Smooth muscle cell (in vitro differentiated cells): Measurements from ENCODE around the gene LUC7L. TPM values are rescaled to one million over a fixed set of nuclear protein-coding genes. Genes with fewer than 3 reads are reported as not detected.

ENCODE experiments used
- DNase-seq: peaks from one replicate; lab custom pipeline; 2025; ENCODE audit not compliant: unreplicated experiment; lab: John Stamatoyannopoulos, UW
- H2AFZ ChIP-seq: fragments of 200-600 bp; sonication (generic); 2 replicates; pipeline ENCODE4 v1.6.0; 2016; ENCODE audit warnings: antibody characterized with exemption, low read depth, mild to moderate bottlenecking
- H3F3A ChIP-seq: fragments of 200-600 bp; sonication (generic); 2 replicates; pipeline ENCODE4 v1.6.0; 2017; ENCODE audit warnings: antibody characterized with exemption, low read depth
- H3K27ac ChIP-seq: fragments of 200-600 bp; sonication (generic); 2 replicates; pipeline ENCODE4 v1.5.1; 2016; ENCODE audit warnings: low read depth, mild to moderate bottlenecking
- H3K27me3 ChIP-seq: fragments of 200-600 bp; sonication (generic); 2 replicates; pipeline ENCODE4 v1.6.1; 2016; ENCODE audit warnings: low read depth, mild to moderate bottlenecking
- H3K36me3 ChIP-seq: fragments of 200-600 bp; sonication (generic); 2 replicates; pipeline ENCODE4 v1.5.1; 2016; ENCODE audit warnings: low read depth
- H3K4me1 ChIP-seq: fragments of 200-600 bp; sonication (generic); 2 replicates; pipeline ENCODE4 v1.5.1; 2016; ENCODE audit warnings: low read depth
- H3K4me2 ChIP-seq: fragments of 200-600 bp; sonication (generic); 2 replicates; pipeline ENCODE4 v1.6.0; 2016; ENCODE audit warnings: mild to moderate bottlenecking
- H3K4me3 ChIP-seq: fragments of 200-600 bp; sonication (generic); 2 replicates; pipeline ENCODE4 v1.5.1; 2016; ENCODE audit warnings: mild to moderate bottlenecking
- H3K79me2 ChIP-seq: fragments of 200-600 bp; sonication (generic); 2 replicates; pipeline ENCODE4 v1.6.0; 2016; ENCODE audit warnings: low read depth, mild to moderate bottlenecking
- H3K9ac ChIP-seq: fragments of 200-600 bp; sonication (generic); 2 replicates; pipeline ENCODE4 v1.6.0; 2016; ENCODE audit warnings: low read depth
- H3K9me3 ChIP-seq: fragments of 200-600 bp; sonication (generic); replicated peaks from 2 replicates; pipeline ENCODE4 v1.5.1; 2016; ENCODE audit warnings: low read depth
- H4K20me1 ChIP-seq: fragments of 200-600 bp; sonication (generic); 2 replicates; pipeline ENCODE4 v1.6.0; 2016; ENCODE audit warnings: low read depth
- WGBS: methylation state at CpG from one replicate; pipeline ENCODE4 v1.1.7; 2016; ENCODE audit warnings: low lambda C conversion rate; 5-methylcytosine and 5-hydroxymethylcytosine counted together
- polyA plus RNA-seq: library from polyadenylated mRNA; unstranded; fragments of >200 nt; fragmentation: Nextera tagmentation; extraction: Ambion mirVana; gene quantifications from 2 replicates; pipeline ENCODE4 v1.2.1, GENCODE V29; 2016
- total RNA-seq: library from RNA; depleted of rRNA; stranded (reverse); fragments of >200 nt; gene quantifications from 2 replicates; pipeline ENCODE4 v1.2.3, GENCODE V29; 2014
- TF ChIP-seq, protein P1 (sequence below): fragments of 200-600 bp; sonication (generic); IDR thresholded peaks from 2 replicates; pipeline ENCODE4 v1.5.1; 2017; ENCODE audit warnings: borderline replicate concordance, mild to moderate bottlenecking, antibody characterized with exemption; ENCODE audit not compliant: insufficient read depth, poor library complexity, severe bottlenecking

The LUC7L gene
- total and polyA plus RNA-seq, 2 experiments from 2014 or later: 56.2 to 70.6 TPM

DNA sequence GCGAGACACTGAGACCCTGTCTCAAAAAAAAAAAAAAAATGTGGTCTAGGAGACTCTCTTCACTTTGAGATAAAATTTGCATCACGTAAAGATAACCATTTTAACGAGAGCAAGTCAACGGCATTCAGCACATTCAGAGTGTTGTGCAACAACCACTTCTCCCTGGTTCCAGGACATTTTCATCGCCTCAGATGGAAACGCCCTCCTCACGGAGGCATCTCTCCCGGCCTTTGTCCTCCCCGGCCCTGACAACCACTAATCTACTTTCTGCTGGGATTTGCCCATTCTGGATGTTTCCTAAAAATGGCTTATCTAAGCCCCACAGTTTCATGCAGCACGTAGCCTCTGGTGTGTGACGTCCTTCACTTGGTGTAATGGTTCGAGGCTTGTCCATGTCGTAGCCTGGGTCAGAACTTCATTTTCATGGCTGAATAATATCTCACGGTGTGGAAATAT, 84.4 kb downstream of the LUC7L start:
- Histone ChIP-seq H3K27me3 (no peaks in the 10 kb centered on the region), H2AFZ (no peak overlapping the region), H3K4me1 (no peaks in the 10 kb centered on the region), H3K4me2 (no peak overlapping the region), H3K79me2 (no peaks in the 10 kb centered on the region), H3K4me3 (no peak overlapping the region), H3F3A (peaks cover 6% of the 10 kb centered on the region), H3K36me3 (no peaks in the 10 kb centered on the region), H3K9me3 (no peaks in the 10 kb centered on the region), H4K20me1 (no peaks in the 10 kb centered on the region), H3K27ac (no peak overlapping the region), H3K9ac (no peak overlapping the region)
- WGBS: 64% methylated on average over 14 of the region's 14 CpGs
- TF ChIP-seq, protein P1, sequence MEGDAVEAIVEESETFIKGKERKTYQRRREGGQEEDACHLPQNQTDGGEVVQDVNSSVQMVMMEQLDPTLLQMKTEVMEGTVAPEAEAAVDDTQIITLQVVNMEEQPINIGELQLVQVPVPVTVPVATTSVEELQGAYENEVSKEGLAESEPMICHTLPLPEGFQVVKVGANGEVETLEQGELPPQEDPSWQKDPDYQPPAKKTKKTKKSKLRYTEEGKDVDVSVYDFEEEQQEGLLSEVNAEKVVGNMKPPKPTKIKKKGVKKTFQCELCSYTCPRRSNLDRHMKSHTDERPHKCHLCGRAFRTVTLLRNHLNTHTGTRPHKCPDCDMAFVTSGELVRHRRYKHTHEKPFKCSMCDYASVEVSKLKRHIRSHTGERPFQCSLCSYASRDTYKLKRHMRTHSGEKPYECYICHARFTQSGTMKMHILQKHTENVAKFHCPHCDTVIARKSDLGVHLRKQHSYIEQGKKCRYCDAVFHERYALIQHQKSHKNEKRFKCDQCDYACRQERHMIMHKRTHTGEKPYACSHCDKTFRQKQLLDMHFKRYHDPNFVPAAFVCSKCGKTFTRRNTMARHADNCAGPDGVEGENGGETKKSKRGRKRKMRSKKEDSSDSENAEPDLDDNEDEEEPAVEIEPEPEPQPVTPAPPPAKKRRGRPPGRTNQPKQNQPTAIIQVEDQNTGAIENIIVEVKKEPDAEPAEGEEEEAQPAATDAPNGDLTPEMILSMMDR: no peak
- no peak for DNase-seq

DNA sequence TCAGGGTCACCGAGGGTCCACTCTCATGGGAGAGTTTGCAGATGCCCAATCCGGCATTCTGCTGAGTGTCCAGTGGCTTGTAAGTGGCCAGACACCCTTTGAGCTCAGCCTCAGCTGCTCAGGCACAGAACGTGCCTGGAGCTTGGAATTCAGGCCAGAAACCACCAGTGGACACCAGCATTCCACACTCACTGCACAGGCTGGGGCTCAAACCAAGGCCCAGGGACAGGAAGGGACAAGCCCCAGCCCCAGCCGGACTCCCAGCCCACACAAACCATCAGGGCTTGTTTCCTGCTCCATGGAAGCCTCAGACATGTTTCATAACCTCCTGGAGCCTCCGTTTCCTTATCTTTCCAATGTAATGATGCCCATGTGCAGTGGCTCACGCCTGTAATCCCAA, 85.8 kb downstream of the LUC7L start:
- TF ChIP-seq, protein P1: no peak
- Histone ChIP-seq H3K27me3 (no peaks in the 10 kb centered on the region), H3K4me1 (no peaks in the 10 kb centered on the region), H3K36me3 (no peaks in the 10 kb centered on the region), H3K4me2 (peak overlapping the region; percentile 48), H3K9ac (no peak overlapping the region), H3K4me3 (no peak overlapping the region), H3F3A (peaks cover 6% of the 10 kb centered on the region), H3K79me2 (no peaks in the 10 kb centered on the region), H4K20me1 (no peaks in the 10 kb centered on the region), H2AFZ (no peak overlapping the region), H3K27ac (peak overlapping the region; percentile 19), H3K9me3 (no peaks in the 10 kb centered on the region)
- 34% methylated on average over 6 of the region's 6 CpGs for WGBS
- DNase-seq: no peak

DNA sequence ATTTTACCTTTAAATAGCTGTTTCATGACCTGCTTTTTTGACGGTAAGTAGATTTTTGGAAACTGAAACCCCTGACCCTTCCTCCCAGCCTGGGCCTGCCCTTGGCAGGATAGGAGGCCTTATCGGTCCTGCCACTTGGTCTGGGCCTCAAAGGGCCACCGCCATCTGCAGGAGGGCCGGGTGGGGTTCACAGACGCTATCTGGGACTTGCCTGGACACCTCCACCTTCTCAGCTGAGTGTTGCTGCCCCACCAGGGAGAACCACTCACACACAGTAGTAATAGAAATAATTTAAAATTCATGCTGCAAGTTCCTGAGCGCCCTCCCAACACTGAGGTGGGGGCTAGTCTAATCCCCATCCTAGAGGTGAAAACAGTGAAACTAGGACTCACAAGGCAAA, 86.2 kb downstream of the LUC7L start:
- TF ChIP-seq, protein P1: no peak
- H3K4me1 ChIP-seq: no peaks in the 10 kb centered on the region
- peaks cover 6% of the 10 kb centered on the region for H3F3A ChIP-seq
- no peaks in the 10 kb centered on the region for H4K20me1 ChIP-seq
- peak overlapping the region; percentile 19 for H3K27ac ChIP-seq
- H3K79me2 ChIP-seq: no peaks in the 10 kb centered on the region
- 88% methylated on average over 6 of the region's 6 CpGs for WGBS
- no peak overlapping the region for H3K9ac ChIP-seq
- H3K27me3 ChIP-seq: no peaks in the 10 kb centered on the region
- no peak overlapping the region for H3K4me2 ChIP-seq
- H3K9me3 ChIP-seq: no peaks in the 10 kb centered on the region
- H3K36me3 ChIP-seq: no peaks in the 10 kb centered on the region
- no peak overlapping the region for H3K4me3 ChIP-seq
- DNase-seq: no peak
- H2AFZ ChIP-seq: no peak overlapping the region

DNA sequence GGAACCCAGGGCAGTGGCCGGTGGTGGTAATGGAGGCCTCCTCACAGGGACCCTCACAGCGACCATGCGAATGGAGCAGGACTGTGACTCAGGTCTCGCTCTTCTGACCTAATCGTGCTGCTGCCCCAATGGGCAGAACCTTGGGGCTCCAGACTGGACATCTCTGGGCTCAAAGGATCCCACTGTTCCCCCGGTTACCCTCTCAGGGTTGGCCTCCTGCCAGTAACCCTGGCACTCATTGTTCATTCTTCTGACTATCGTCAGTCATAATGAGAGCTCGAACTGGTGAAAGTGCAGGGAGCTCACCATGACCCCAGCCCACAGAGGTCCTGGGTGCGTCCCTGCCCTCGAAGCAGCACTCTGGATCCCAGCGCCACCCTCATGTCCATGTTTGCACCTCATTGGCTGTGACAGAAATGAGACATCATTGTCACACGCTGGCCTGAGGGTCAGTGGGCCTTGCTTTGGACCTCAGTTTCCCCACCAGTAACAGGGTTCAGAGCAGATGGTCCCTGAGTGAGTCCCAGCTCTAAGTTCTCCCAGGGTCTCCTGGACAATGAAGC, 86.8 kb downstream of the LUC7L start:
- no peak overlapping the region for H2AFZ ChIP-seq

More for the DNA sequence above, 86.8 kb downstream of the LUC7L start:
- peaks cover 6% of the 10 kb centered on the region for H3K4me1 ChIP-seq
- no peaks in the 10 kb centered on the region for H3K27me3 ChIP-seq
- H4K20me1 ChIP-seq: no peaks in the 10 kb centered on the region
- WGBS: 92% methylated on average over 12 of the region's 12 CpGs
- no peak for DNase-seq
- H3F3A ChIP-seq: peaks cover 6% of the 10 kb centered on the region
- no peaks in the 10 kb centered on the region for H3K9me3 ChIP-seq
- no peak overlapping the region for H3K27ac ChIP-seq
- no peak overlapping the region for H3K4me3 ChIP-seq
- TF ChIP-seq, protein P1: no peak
- peaks cover 3% of the 10 kb centered on the region for H3K79me2 ChIP-seq
- H3K36me3 ChIP-seq: no peaks in the 10 kb centered on the region
- H3K9ac ChIP-seq: no peak overlapping the region
- H3K4me2 ChIP-seq: no peak overlapping the region
